K562 (cell line): ENCODE data around the gene TCF4. TPM values are rescaled to one million over a fixed set of nuclear protein-coding genes. Genes with fewer than 3 reads are reported as not detected.

Experiments used
- ATAC-seq: fragments of 200-7000 bp; cut with Tn5 transposase; 3 replicates; pipeline ENCODE4 v1.9.1; 2020; ENCODE audit warnings: moderate library complexity
- BruUV-seq: library from RNA; stranded (reverse); fragments of 400-500 nt; replicated peaks from 2 replicates; lab custom pipeline; 2021; lab: Mats Ljungman, UMichigan
- CTCF ChIA-PET: fragments of 300-600 bp; formaldehyde crosslinking; extraction: SDS; loops from one replicate; lab custom pipeline; 2021; ENCODE audit warnings: low intra/inter-chr PET ratio; lab: Yijun Ruan, JAX
- POLR2A ChIA-PET: fragments of 300-600, 350-650 bp; sonication (Branson Sonifier 250); formaldehyde crosslinking; extraction: SDS; loops from one replicate; lab custom pipeline; 2021; ENCODE audit warnings: antibody characterized with exemption, inconsistent platforms; lab: Yijun Ruan, JAX
- DNase-seq, 4 experiments: peaks; one replicate each; pipeline versions ENCODE4 v3.0.0 to v3.0.0-alpha.2; 2011 to 2018; ENCODE audit warnings: low spot score in 3 of 4, mixed read lengths in 3 of 4; ENCODE audit errors: extremely low read depth in 1 of 4
- FAIRE-seq: peaks from 2 replicates; lab custom pipeline; 2011; peaks lifted over from hg19 to GRCh38; lab: Jason Lieb, UNC
- H2AFZ ChIP-seq: 2 replicates; pipeline ENCODE4 v1.6.0; 2011; ENCODE audit warnings: low read depth, low read length, control low read depth, inconsistent platforms
- H3K27ac ChIP-seq: fragments of 200-600 bp; 3 replicates; pipeline ENCODE4 v1.8.0; 2011; ENCODE audit warnings: low read depth, mild to moderate bottlenecking, control low read depth, inconsistent platforms, low read length, moderate library complexity, mixed read lengths; ENCODE audit errors: extremely low read depth
- H3K27me3 ChIP-seq, 2 experiments: fragments of 300-600 bp in 1 of 2; 2 replicates in 1 of 2; 3 replicates in 1 of 2; pipeline versions ENCODE4 v1.6.0 to v1.8.0; 2011; ENCODE audit warnings: inconsistent platforms in 2 of 2, low read length in 2 of 2, mild to moderate bottlenecking in 1 of 2, mixed read lengths in 1 of 2, moderate library complexity in 1 of 2; ENCODE audit not compliant: control insufficient read depth in 2 of 2, insufficient read depth in 2 of 2
- H3K36me3 ChIP-seq: fragments of 300-600 bp; 3 replicates; pipeline ENCODE4 v1.8.0; 2011; ENCODE audit warnings: mild to moderate bottlenecking, low read length, inconsistent platforms; ENCODE audit not compliant: control insufficient read depth, insufficient read depth
- H3K4me1 ChIP-seq, 2 experiments: fragments of 200-600 bp in 1 of 2; replicated peaks in 1 of 2; 2 replicates in 1 of 2; 3 replicates in 1 of 2; pipeline versions ENCODE4 v1.5.1 to v1.8.0; 2011; ENCODE audit warnings: inconsistent platforms in 2 of 2, low read length in 2 of 2, mild to moderate bottlenecking in 1 of 2, mixed read lengths in 1 of 2, moderate library complexity in 1 of 2; ENCODE audit not compliant: control insufficient read depth in 2 of 2, insufficient read depth in 2 of 2
- H3K4me2 ChIP-seq: 2 replicates; pipeline ENCODE4 v1.6.1; 2011; ENCODE audit warnings: low read length, control low read depth, inconsistent platforms, mixed read lengths; ENCODE audit not compliant: insufficient read depth
- H3K4me3 ChIP-seq: fragments of 200-600 bp; sonication (generic), shearing (Covaris generic); 2 replicates; pipeline ENCODE4 v1.5.1; 2016; ENCODE audit warnings: control low read depth, inconsistent platforms
- H3K79me2 ChIP-seq: fragments of 200-600 bp; 3 replicates; pipeline ENCODE4 v1.8.0; 2011; ENCODE audit warnings: low read length, inconsistent platforms; ENCODE audit not compliant: control insufficient read depth, insufficient read depth
- H3K9ac ChIP-seq, 2 experiments: 2 replicates each; pipeline versions ENCODE4 v1.6.0 to v1.6.1; 2011; ENCODE audit warnings: low read depth in 2 of 2, low read length in 2 of 2, control low read depth in 1 of 2, inconsistent platforms in 1 of 2, mild to moderate bottlenecking in 1 of 2, mixed read lengths in 1 of 2; ENCODE audit not compliant: insufficient read depth in 1 of 2
- H3K9me1 ChIP-seq: one replicate; pipeline ENCODE4 v1.6.0; 2011; ENCODE audit warnings: inconsistent platforms, mild to moderate bottlenecking, low read length, moderate library complexity; ENCODE audit not compliant: control insufficient read depth, insufficient read depth
- H3K9me3 ChIP-seq: replicated peaks from 2 replicates; pipeline ENCODE4 v1.5.1; 2011; ENCODE audit warnings: low read depth, low read length, inconsistent platforms; ENCODE audit not compliant: control insufficient read depth, insufficient read depth
- H4K20me1 ChIP-seq: replicated peaks from 2 replicates; pipeline ENCODE4 v1.6.1; 2011; ENCODE audit warnings: low read length, inconsistent platforms, mixed read lengths; ENCODE audit not compliant: control insufficient read depth, insufficient read depth
- HMG20A ChIP-seq: fragments of 450-650 bp; formaldehyde crosslinking; conservative IDR thresholded peaks from 2 replicates; pipeline ENCODE4 v1.4.0; 2020; ENCODE audit warnings: mild to moderate bottlenecking, mixed read lengths
- ZNF407 ChIP-seq: fragments of 450-650 bp; IDR thresholded peaks from 2 replicates; pipeline ENCODE4 v1.6.1; 2016; ENCODE audit warnings: low read depth
- ZNF586 ChIP-seq: fragments of 450-650 bp; formaldehyde crosslinking; conservative IDR thresholded peaks from 2 replicates; pipeline ENCODE4 v1.4.0; 2020; ENCODE audit warnings: mild to moderate bottlenecking, moderate library complexity
- whole genome bisulfite sequencing: fragments of 100-300 bp; shearing (Covaris generic); methylation state at CpG from one replicate; pipeline ENCODE4 v1.1.6; 2016; ENCODE audit warnings: low coverage, mixed read lengths; ENCODE audit not compliant: insufficient coverage; ENCODE audit errors: missing lambda C conversion rate; 5-methylcytosine and 5-hydroxymethylcytosine counted together
- in situ Hi-C: fragments of 300-500 bp; cut with MboI; formaldehyde crosslinking; loops from 4 replicates; pipeline ENCODE4 v1.15.0; 2018; ENCODE audit warnings: inconsistent platforms, mixed read lengths
- intact Hi-C: fragments of 100-400 bp; cut with micrococcal nuclease; formaldehyde crosslinking; loops from 2 replicates; pipeline ENCODE4 v1.14.2; 2022
- polyA plus RNA-seq, 8 experiments: library from polyadenylated mRNA; depleted of rRNA in 4 of 8; stranded (reverse) in 5 of 8; unstranded in 3 of 8; fragments of >200 nt; fragmentation: Nextera tagmentation in 2 of 8; fragmentation: Illumina TruSeq in 1 of 8; extraction: Ambion mirVana in 2 of 8; extraction: Trizol in 1 of 8; gene quantifications; 2 replicates each; pipeline versions ENCODE4 v1.2.1 to v1.2.3, GENCODE V29; 2011 to 2014; ENCODE audit warnings: inconsistent platforms in 1 of 8, missing spikeins in 1 of 8
- total RNA-seq, 7 experiments: library from RNA; depleted of rRNA in 6 of 7; stranded (reverse); fragments of >200 nt in 6 of 7; fragmentation: Illumina TruSeq in 2 of 7; extraction: Trizol in 2 of 7; gene quantifications; 2 replicates each; pipeline versions ENCODE4 v1.2.1 to v1.2.3, GENCODE V29; 2011 to 2021; ENCODE audit warnings: low replicate concordance in 1 of 7
- TF ChIP-seq, protein P1 (sequence below): sonication (generic); formaldehyde crosslinking; IDR thresholded peaks from 2 replicates; pipeline ENCODE4 v1.8.0; 2022; ENCODE audit warnings: mild to moderate bottlenecking, missing genetic modification reagents

The TCF4 gene
- total and polyA plus RNA-seq, 9 of the 15 experiments (the other 6 are each of a cell fraction or from before 2014, with no cell fraction given) = 4.8 to 24.7 (median 15.2) TPM

- Histone ChIP-seq H3K9ac (no peak overlapping the region), H3K4me1 (peaks cover 4 to 14% of the 10 kb centered on the region in 2 experiments; a peak in 3 of 5 replicates), H3K4me3 (no peak overlapping the region), H3K9me1 (no peaks in the 10 kb centered on the region), H3K9me3 (no peaks in the 10 kb centered on the region), H3K27ac (no peak overlapping the region), H3K27me3 (no peaks in the 10 kb centered on the region), H3K36me3 (0 out of 3 replicates have a peak, but pooled peaks cover 4% of the 10 kb centered on the region), H2AFZ (no peak overlapping the region), H3K4me2 (no peak overlapping the region), H3K79me2 (no peaks in the 10 kb centered on the region), H4K20me1 (no peaks in the 10 kb centered on the region)
- DNase-seq = no peak
- WGBS = 46% methylated on average over 11 of the region's 13 CpGs
- TF ChIP-seq HMG20A (no peak), ZNF407 (no peak), ZNF586 (CRISPR knock-in tag) (no peak)
- TF ChIP-seq, protein P1, sequence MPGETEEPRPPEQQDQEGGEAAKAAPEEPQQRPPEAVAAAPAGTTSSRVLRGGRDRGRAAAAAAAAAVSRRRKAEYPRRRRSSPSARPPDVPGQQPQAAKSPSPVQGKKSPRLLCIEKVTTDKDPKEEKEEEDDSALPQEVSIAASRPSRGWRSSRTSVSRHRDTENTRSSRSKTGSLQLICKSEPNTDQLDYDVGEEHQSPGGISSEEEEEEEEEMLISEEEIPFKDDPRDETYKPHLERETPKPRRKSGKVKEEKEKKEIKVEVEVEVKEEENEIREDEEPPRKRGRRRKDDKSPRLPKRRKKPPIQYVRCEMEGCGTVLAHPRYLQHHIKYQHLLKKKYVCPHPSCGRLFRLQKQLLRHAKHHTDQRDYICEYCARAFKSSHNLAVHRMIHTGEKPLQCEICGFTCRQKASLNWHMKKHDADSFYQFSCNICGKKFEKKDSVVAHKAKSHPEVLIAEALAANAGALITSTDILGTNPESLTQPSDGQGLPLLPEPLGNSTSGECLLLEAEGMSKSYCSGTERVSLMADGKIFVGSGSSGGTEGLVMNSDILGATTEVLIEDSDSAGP = no peak
- no TSS peak for BruUV-seq
- CTCF ChIA-PET = no interaction called here
- peak; percentile 6 for FAIRE-seq
- POLR2A ChIA-PET = interaction anchor here (0.8 to 1.6 kb wide), 2 partner anchors 8 to 10 kb away, joined by 4 to 7 read pairs; no protein-coding TSS in a partner anchor
- in situ Hi-C loops = no loop called here
- peak; percentile 67 for ATAC-seq
- intact Hi-C loops = no loop called here
Observed at GRCh38 chr18:55251254-55251971, 336.6 kb downstream of the TCF4 start.
